ENCODE data around the gene KRTAP12-2. TPM values are rescaled to one million over a fixed set of nuclear protein-coding genes. Genes with fewer than 3 reads are reported as not detected.

KRTAP12-2 gene
- total RNA-seq, 4 donors from 2014 or later = not detected

GRCh38 chr21:44704636-44705001 lies 37.9 kb upstream of the KRTAP12-2 start:
- H3K4me3 ChIP-seq = no peak overlapping the region
- H3K36me3 ChIP-seq = no peaks in the 10 kb centered on the region
- H3K27me3 ChIP-seq = peaks cover 8 to 94% (median 40%) of the 10 kb centered on the region in 4 donors
- intact Hi-C loops (cut with DNase I) = no loop called here
- H3K27ac ChIP-seq (replicated peaks in 1 of 4) = no peak overlapping the region
- TF ChIP-seq EP300 (IDR thresholded peaks at IDR 0.05) (no peak), POLR2AphosphoS5 (IDR thresholded peaks at IDR 0.05) (no peak), CTCF (IDR thresholded peaks at IDR 0.05) (no peak), POLR2A (IDR thresholded peaks at IDR 0.05; ENCODE audit: low read depth) (no peak)
- H3K4me1 ChIP-seq = peaks cover 2 to 26% (median 8%) of the 10 kb centered on the region in 4 donors
- H3K9me3 ChIP-seq = no peaks in the 10 kb centered on the region
- WGBS = no CpG with 5 or more reads among the region's 13 CpGs
- peak; percentile 87 for DNase-seq (ENCODE audit: extremely low spot score)

DNA sequence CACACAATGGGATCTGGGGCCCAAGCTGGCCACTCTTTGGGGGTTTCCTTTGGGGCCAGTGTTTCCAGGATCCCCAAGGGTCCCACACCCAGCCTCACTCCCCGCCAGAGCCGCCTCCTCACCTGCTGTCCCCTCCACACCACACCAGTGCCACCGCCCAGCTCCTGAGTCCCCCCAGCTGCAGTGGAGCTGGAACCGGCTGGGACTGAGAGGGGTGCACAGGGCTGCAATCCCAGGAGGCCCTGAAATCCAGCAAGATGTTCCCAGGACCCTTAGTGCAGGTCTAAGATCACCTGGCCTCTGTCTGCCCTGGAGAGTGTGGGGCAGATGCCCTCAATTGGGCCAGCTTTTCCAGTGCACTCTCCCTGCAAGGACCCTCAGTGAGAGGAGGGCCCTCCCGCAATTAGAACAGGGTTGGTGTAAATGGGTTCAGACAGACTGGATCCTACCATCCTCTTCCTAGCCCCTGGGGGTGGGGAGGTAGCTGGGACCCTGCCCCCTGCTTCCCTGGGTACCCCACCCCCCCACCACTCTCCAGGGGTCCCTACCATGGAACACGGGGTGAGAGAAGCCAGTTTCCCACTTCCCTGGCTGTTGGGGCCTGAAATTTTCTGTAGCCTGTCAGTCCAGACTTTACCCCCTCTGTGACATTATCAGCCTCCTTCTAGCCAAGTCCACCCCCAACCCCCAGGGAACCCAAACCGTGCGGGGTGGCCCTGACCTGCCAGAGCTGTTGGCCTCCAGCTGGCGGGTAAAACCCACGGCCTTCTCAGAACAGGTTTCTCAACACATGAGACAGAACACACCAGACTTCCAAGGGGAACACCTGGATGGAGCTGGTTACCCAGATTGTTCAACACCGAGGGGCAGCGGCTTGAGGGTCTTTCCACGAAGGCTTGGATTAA lies 37.3 kb upstream of the KRTAP12-2 start:
- Histone ChIP-seq H3K4me1 (peaks cover 0 to 20% (median 1%) of the 10 kb centered on the region in 4 donors), H3K36me3 (no peaks in the 10 kb centered on the region), H3K27ac (replicated peaks in 1 of 4) (no peak overlapping the region), H3K9me3 (no peaks in the 10 kb centered on the region), H3K27me3 (peaks cover 8 to 94% (median 34%) of the 10 kb centered on the region in 4 donors), H3K4me3 (no peak overlapping the region)
- 36% methylated on average over 9 of the region's 13 CpGs for WGBS
- TF ChIP-seq POLR2A (IDR thresholded peaks at IDR 0.05; ENCODE audit: low read depth) (no peak), POLR2AphosphoS5 (IDR thresholded peaks at IDR 0.05) (no peak)
- intact Hi-C loops (cut with DNase I) = no loop called here
- DNase-seq (ENCODE audit: extremely low spot score) = peak; percentile 82

- Histone ChIP-seq H3K27ac (replicated peaks in 1 of 4) (no peak overlapping the region), H3K4me3 (no peak overlapping the region), H3K4me1 (peaks cover 0 to 14% (median 0%) of the 10 kb centered on the region in 4 donors), H3K36me3 (no peaks in the 10 kb centered on the region), H3K27me3 (peaks cover 3 to 94% (median 29%) of the 10 kb centered on the region in 4 donors), H3K9me3 (no peaks in the 10 kb centered on the region)
- intact Hi-C loops (cut with DNase I) = no loop called here
- 41% methylated on average over 10 of the region's 16 CpGs for WGBS
- peak; percentile 91 for DNase-seq (ENCODE audit: extremely low spot score)
- no peak for TF ChIP-seq EP300 (IDR thresholded peaks at IDR 0.05)
- TF ChIP-seq CTCF (IDR thresholded peaks at IDR 0.05) = no peak
- no peak for TF ChIP-seq POLR2A (IDR thresholded peaks at IDR 0.05; ENCODE audit: low read depth)
- no peak for TF ChIP-seq POLR2AphosphoS5 (IDR thresholded peaks at IDR 0.05)
Observed at GRCh38 chr21:44702973-44703730, 36.4 kb upstream of the KRTAP12-2 start.

GRCh38 chr21:44702111-44702972 lies 35.6 kb upstream of the KRTAP12-2 start:
- Histone ChIP-seq H3K4me1 (peaks cover 0 to 11% (median 0%) of the 10 kb centered on the region in 4 donors), H3K9me3 (no peaks in the 10 kb centered on the region), H3K27me3 (peaks cover 3 to 94% (median 27%) of the 10 kb centered on the region in 4 donors), H3K36me3 (no peaks in the 10 kb centered on the region), H3K27ac (replicated peaks in 1 of 4) (no peak overlapping the region), H3K4me3 (no peak overlapping the region)
- WGBS = 72% methylated on average over 11 of the region's 22 CpGs
- peak; percentile 74 for DNase-seq (ENCODE audit: extremely low spot score)
- intact Hi-C loops (cut with DNase I) = no loop called here
- TF ChIP-seq POLR2AphosphoS5 (IDR thresholded peaks at IDR 0.05) = no peak
- TF ChIP-seq EP300 (IDR thresholded peaks at IDR 0.05) = no peak
- TF ChIP-seq CTCF (IDR thresholded peaks at IDR 0.05) = no peak
- TF ChIP-seq POLR2A (IDR thresholded peaks at IDR 0.05; ENCODE audit: low read depth) = no peak
